MM.1S (cell line): Measurements from ENCODE around the gene KCTD11.
"Not testable (repeated sequence)": the region's sequence is repeated elsewhere in the genome, so short reads cannot be mapped to it uniquely, and the experiment has no call there.

ENCODE experiments used
- DNase-seq: peaks from one replicate; pipeline ENCODE4 v3.0.0-alpha.2; 2015
- H2AFZ ChIP-seq: fragments of 300-600 bp; sonication (generic); 2 replicates; pipeline ENCODE4 v1.6.0; 2016; ENCODE audit warnings: antibody characterized with exemption, low read length
- H3F3A ChIP-seq: fragments of 300-600 bp; sonication (generic); 2 replicates; pipeline ENCODE4 v1.6.1; 2016; ENCODE audit warnings: mild to moderate bottlenecking, antibody characterized with exemption, low read length, moderate library complexity, mixed read lengths; ENCODE audit not compliant: insufficient read depth
- H3K27ac ChIP-seq: fragments of 300-600 bp; sonication (generic); 2 replicates; pipeline ENCODE4 v1.5.1; 2016; ENCODE audit warnings: mild to moderate bottlenecking, low read length
- H3K27me3 ChIP-seq: fragments of 300-600 bp; sonication (generic); replicated peaks from 2 replicates; pipeline ENCODE4 v1.6.0; 2016; ENCODE audit warnings: low read length; ENCODE audit not compliant: insufficient read depth
- H3K36me3 ChIP-seq: fragments of 300-600 bp; sonication (generic); replicated peaks from 2 replicates; pipeline ENCODE4 v1.6.1; 2016; ENCODE audit warnings: mild to moderate bottlenecking, low read length, mixed read lengths; ENCODE audit not compliant: insufficient read depth
- H3K4me1 ChIP-seq: fragments of 300-600 bp; sonication (generic); 2 replicates; pipeline ENCODE4 v1.6.1; 2016; ENCODE audit warnings: low read length, mixed read lengths
- H3K4me2 ChIP-seq: fragments of 300-600 bp; sonication (generic); 2 replicates; pipeline ENCODE4 v1.6.0; 2016; ENCODE audit warnings: low read depth, low read length
- H3K4me3 ChIP-seq: fragments of 300-600 bp; sonication (generic); 2 replicates; pipeline ENCODE4 v1.5.1; 2016; ENCODE audit warnings: low read length, mixed read lengths
- H3K79me2 ChIP-seq: fragments of 300-600 bp; sonication (generic); 2 replicates; pipeline ENCODE4 v1.6.1; 2016; ENCODE audit warnings: mixed run types, low read length, mixed read lengths
- H3K9ac ChIP-seq: fragments of 300-600 bp; sonication (generic); 2 replicates; pipeline ENCODE4 v1.6.1; 2016; ENCODE audit warnings: low read length, mixed read lengths
- H3K9me2 ChIP-seq: fragments of 300-600 bp; sonication (generic); replicated peaks from 2 replicates; pipeline ENCODE4 v1.6.1; 2016; ENCODE audit warnings: mild to moderate bottlenecking, low read length, mixed read lengths; ENCODE audit not compliant: insufficient read depth
- H3K9me3 ChIP-seq: fragments of 300-600 bp; sonication (generic); replicated peaks from 2 replicates; pipeline ENCODE4 v1.6.1; 2016; ENCODE audit warnings: mild to moderate bottlenecking, low read length, mixed read lengths; ENCODE audit not compliant: insufficient read depth
- H4K20me1 ChIP-seq: fragments of 300-600 bp; sonication (generic); 2 replicates; pipeline ENCODE4 v1.6.1; 2016; ENCODE audit warnings: mild to moderate bottlenecking, low read length, moderate library complexity, mixed read lengths; ENCODE audit not compliant: insufficient read depth
- CTCF ChIP-seq: fragments of 300-600 bp; sonication (generic); IDR thresholded peaks from 2 replicates; pipeline ENCODE4 v1.5.1; 2016; ENCODE audit warnings: antibody characterized with exemption, low read length, mixed read lengths
- EZH2 ChIP-seq: fragments of 300-600 bp; sonication (generic); optimal IDR thresholded peaks from 2 replicates; pipeline ENCODE3; 2017; ENCODE audit warnings: low read depth, mild to moderate bottlenecking, antibody characterized with exemption, low read length, mixed read lengths
- EZH2phosphoT487 ChIP-seq: fragments of 300-600 bp; sonication (generic); IDR thresholded peaks from 2 replicates; pipeline ENCODE4 v1.6.1; 2018; ENCODE audit warnings: antibody characterized with exemption, low read length

Gene KCTD11

GRCh38 chr17:7361906-7362305 is 9.9 kb downstream of the KCTD11 start:
- Histone ChIP-seq H3K36me3 (no peaks in the 10 kb centered on the region), H3K4me2 (no peak overlapping the region), H3K79me2 (no peaks in the 10 kb centered on the region), H3K4me1 (no peaks in the 10 kb centered on the region), H2AFZ (no peak overlapping the region), H3K9ac (no peak overlapping the region), H4K20me1 (no peaks in the 10 kb centered on the region), H3F3A (no peaks in the 10 kb centered on the region), H3K27me3 (peaks cover 16% of the 10 kb centered on the region; the same call in 1 of the 2 replicates), H3K9me3 (no peaks in the 10 kb centered on the region), H3K27ac (no peak overlapping the region), H3K9me2 (no peaks in the 10 kb centered on the region), H3K4me3 (no peak overlapping the region)
- DNase-seq, result no peak
- TF ChIP-seq CTCF (no peak), EZH2phosphoT487 (no peak), EZH2 (no peak)

- no peaks in the 10 kb centered on the region for H3K9me2 ChIP-seq
- TF ChIP-seq EZH2phosphoT487 (no peak), EZH2 (no peak), CTCF (no peak)
- H2AFZ ChIP-seq, result no peak overlapping the region
- no peaks in the 10 kb centered on the region for H3K4me1 ChIP-seq
- H3K4me3 ChIP-seq, result no peak overlapping the region
- H3K4me2 ChIP-seq, result no peak overlapping the region
- no peaks in the 10 kb centered on the region for H3K79me2 ChIP-seq
- no peak for DNase-seq
- H3K36me3 ChIP-seq, result no peaks in the 10 kb centered on the region
- H3K27me3 ChIP-seq, result peaks cover 22% of the 10 kb centered on the region
- H4K20me1 ChIP-seq, result no peaks in the 10 kb centered on the region
- no peaks in the 10 kb centered on the region for H3K9me3 ChIP-seq
- no peak overlapping the region for H3K27ac ChIP-seq
- no peaks in the 10 kb centered on the region for H3F3A ChIP-seq
- H3K9ac ChIP-seq, result no peak overlapping the region
Observed at GRCh38 chr17:7363311-7363710, 11.3 kb downstream of the KCTD11 start.

GRCh38 chr17:7365963-7366362 is 14.0 kb downstream of the KCTD11 start:
- not testable (repeated sequence) for H2AFZ ChIP-seq, H3K4me3 ChIP-seq, H3K9ac ChIP-seq, H3K9me3 ChIP-seq, H3K79me2 ChIP-seq, H3F3A ChIP-seq, DNase-seq, H3K4me1 ChIP-seq, H3K4me2 ChIP-seq, H3K36me3 ChIP-seq, H3K9me2 ChIP-seq, H3K27ac ChIP-seq, H4K20me1 ChIP-seq
- H3K27me3 ChIP-seq, result peaks cover 46% of the 10 kb centered on the region

GRCh38 chr17:7367083-7367482 is 15.1 kb downstream of the KCTD11 start:
- Histone ChIP-seq H3K36me3 (no peaks in the 10 kb centered on the region), H3K9me3 (no peaks in the 10 kb centered on the region), H3K79me2 (no peaks in the 10 kb centered on the region), H3K27ac (no peak overlapping the region), H3K4me1 (no peaks in the 10 kb centered on the region), H3K9ac (no peak overlapping the region), H4K20me1 (no peaks in the 10 kb centered on the region), H3K27me3 (peaks cover 44% of the 10 kb centered on the region), H3K4me2 (no peak overlapping the region), H3K4me3 (no peak overlapping the region), H3F3A (no peaks in the 10 kb centered on the region), H2AFZ (no peak overlapping the region), H3K9me2 (no peaks in the 10 kb centered on the region)
- TF ChIP-seq EZH2phosphoT487 (no peak), CTCF (no peak)
- DNase-seq, result no peak
